Stomach (tissue), 4 donors: ENCODE results near the gene BBS9.

Experiments
- POLR2A ChIP-seq, 4 donors: fragments of 450-650 bp; IDR thresholded peaks; one replicate each; pipeline ENCODE4 v1.6.1; 2016; ENCODE audit warnings: antibody characterized with exemption in 4 of 4, control low read depth in 2 of 4, mild to moderate bottlenecking in 1 of 4, moderate library complexity in 1 of 4
- TF ChIP-seq, protein P1 (sequence below), 7 experiments: fragments of 450-650 bp in 4 of 7; fragments of 200-600 bp in 3 of 7; sonication (generic) in 3 of 7; IDR thresholded peaks; one replicate each; pipeline ENCODE4 v1.5.1; 2016 to 2019; ENCODE audit warnings: antibody characterized with exemption in 7 of 7, control low read depth in 2 of 7, mild to moderate bottlenecking in 1 of 7

DNA sequence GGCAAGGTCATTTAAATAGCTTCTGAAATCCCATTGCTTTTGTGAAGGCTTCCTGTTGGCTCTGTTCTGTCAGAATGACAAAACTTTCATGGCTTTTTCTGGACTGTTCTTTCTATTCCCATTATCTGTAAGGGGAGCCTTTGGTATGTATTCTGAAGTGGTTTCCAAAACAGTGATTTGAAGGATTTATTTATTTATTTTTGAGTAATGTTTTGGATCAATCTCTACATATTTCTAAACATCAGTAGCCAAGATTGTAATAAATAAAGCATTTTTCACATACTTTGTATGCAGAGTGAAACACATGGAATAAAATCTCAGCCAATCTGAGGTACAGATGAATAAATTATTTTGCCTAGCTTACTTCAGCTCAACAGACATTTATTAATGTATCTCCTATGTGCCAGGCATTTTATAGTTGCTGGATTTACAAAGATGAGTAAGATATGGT, 121.1 kb downstream of the BBS9 start:
- TF ChIP-seq, protein P1, sequence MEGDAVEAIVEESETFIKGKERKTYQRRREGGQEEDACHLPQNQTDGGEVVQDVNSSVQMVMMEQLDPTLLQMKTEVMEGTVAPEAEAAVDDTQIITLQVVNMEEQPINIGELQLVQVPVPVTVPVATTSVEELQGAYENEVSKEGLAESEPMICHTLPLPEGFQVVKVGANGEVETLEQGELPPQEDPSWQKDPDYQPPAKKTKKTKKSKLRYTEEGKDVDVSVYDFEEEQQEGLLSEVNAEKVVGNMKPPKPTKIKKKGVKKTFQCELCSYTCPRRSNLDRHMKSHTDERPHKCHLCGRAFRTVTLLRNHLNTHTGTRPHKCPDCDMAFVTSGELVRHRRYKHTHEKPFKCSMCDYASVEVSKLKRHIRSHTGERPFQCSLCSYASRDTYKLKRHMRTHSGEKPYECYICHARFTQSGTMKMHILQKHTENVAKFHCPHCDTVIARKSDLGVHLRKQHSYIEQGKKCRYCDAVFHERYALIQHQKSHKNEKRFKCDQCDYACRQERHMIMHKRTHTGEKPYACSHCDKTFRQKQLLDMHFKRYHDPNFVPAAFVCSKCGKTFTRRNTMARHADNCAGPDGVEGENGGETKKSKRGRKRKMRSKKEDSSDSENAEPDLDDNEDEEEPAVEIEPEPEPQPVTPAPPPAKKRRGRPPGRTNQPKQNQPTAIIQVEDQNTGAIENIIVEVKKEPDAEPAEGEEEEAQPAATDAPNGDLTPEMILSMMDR (IDR thresholded peaks at IDR 0.05): no peak
- TF ChIP-seq POLR2A (IDR thresholded peaks at IDR 0.05): no peak
